SK-N-SH (cell line): ENCODE results near the gene PITPNM1. TPM values are rescaled to one million over a fixed set of nuclear protein-coding genes. Genes with fewer than 3 reads are reported as not detected.

Experiments used
- CTCF ChIA-PET: fragments of 300-600, 350-600 bp; formaldehyde crosslinking; extraction: SDS; loops from one replicate; lab custom pipeline; 2021; lab: Yijun Ruan, JAX
- POLR2A ChIA-PET: fragments of 350-600 bp; sonication (Branson Sonifier 250); formaldehyde crosslinking; extraction: SDS; loops from one replicate; lab custom pipeline; 2020; ENCODE audit warnings: antibody characterized with exemption, inconsistent platforms; lab: Yijun Ruan, JAX
- DNase-seq: peaks from one replicate; pipeline ENCODE4 v3.0.0; 2012
- H2AFZ ChIP-seq: fragments of 200-600 bp; sonication (generic); 2 replicates; pipeline ENCODE4 v1.8.1; 2016; ENCODE audit warnings: antibody characterized with exemption, mild to moderate bottlenecking, low read depth
- H3F3A ChIP-seq: fragments of 200-600 bp; sonication (generic); replicated peaks from 2 replicates; pipeline ENCODE3; 2016; ENCODE audit warnings: antibody characterized with exemption, mild to moderate bottlenecking; ENCODE audit not compliant: insufficient read depth
- H3K27ac ChIP-seq, 2 experiments: fragments of 200-500 bp in 1 of 2; fragments of 200-600 bp in 1 of 2; sonication (Bioruptor generic) in 1 of 2; sonication (generic), shearing (Covaris generic) in 1 of 2; 2 replicates each; pipeline versions ENCODE4 v1.5.1 to v1.6.1; 2014 to 2016; ENCODE audit warnings: low read depth in 2 of 2, inconsistent platforms in 1 of 2, low read length in 1 of 2, mild to moderate bottlenecking in 1 of 2, mixed read lengths in 1 of 2
- H3K27me3 ChIP-seq: fragments of 200-600 bp; sonication (generic), shearing (Covaris generic); 2 replicates; pipeline ENCODE4 v1.6.1; 2016; ENCODE audit warnings: mixed run types; ENCODE audit not compliant: insufficient read depth
- H3K36me3 ChIP-seq, 2 experiments: fragments of 200-500 bp in 1 of 2; fragments of 200-600 bp in 1 of 2; sonication (Bioruptor generic) in 1 of 2; sonication (generic) in 1 of 2; replicated peaks in 1 of 2; 2 replicates each; pipeline versions ENCODE3 to v1.5.1; 2014 to 2016; ENCODE audit warnings: low read length in 1 of 2, mild to moderate bottlenecking in 1 of 2; ENCODE audit not compliant: insufficient read depth in 2 of 2, control insufficient read depth in 1 of 2
- H3K4me1 ChIP-seq, 2 experiments: fragments of 200-500 bp in 1 of 2; fragments of 200-600 bp in 1 of 2; sonication (Bioruptor generic) in 1 of 2; sonication (generic), shearing (Covaris generic) in 1 of 2; 2 replicates each; pipeline versions ENCODE4 v1.5.1 to v1.6.1; 2014 to 2016; ENCODE audit warnings: low read depth in 1 of 2, low read length in 1 of 2, mixed run types in 1 of 2; ENCODE audit not compliant: insufficient read depth in 2 of 2, control insufficient read depth in 1 of 2
- H3K4me2 ChIP-seq: fragments of 200-600 bp; sonication (generic), shearing (Covaris generic); 2 replicates; pipeline ENCODE4 v1.6.1; 2017; ENCODE audit warnings: mixed run types
- H3K4me3 ChIP-seq, 2 experiments: fragments of 200-500 bp in 1 of 2; fragments of 200-600 bp in 1 of 2; sonication (Bioruptor generic) in 1 of 2; sonication (generic), shearing (Covaris generic) in 1 of 2; 2 replicates each; pipeline versions ENCODE4 v1.5.1 to v1.8.1; 2014 to 2016; ENCODE audit warnings: low read depth in 2 of 2, inconsistent platforms in 1 of 2, low read length in 1 of 2, mild to moderate bottlenecking in 1 of 2, mixed read lengths in 1 of 2, moderate library complexity in 1 of 2
- H3K79me2 ChIP-seq: fragments of 200-600 bp; sonication (generic); 2 replicates; pipeline ENCODE4 v1.8.1; 2017; ENCODE audit warnings: mild to moderate bottlenecking; ENCODE audit not compliant: insufficient read depth
- H3K9ac ChIP-seq: fragments of 200-600 bp; sonication (generic); 2 replicates; pipeline ENCODE4 v1.6.1; 2017; ENCODE audit warnings: mixed run types
- H3K9me2 ChIP-seq: fragments of 200-600 bp; sonication (generic); 2 replicates; pipeline ENCODE4 v1.6.1; 2017; ENCODE audit warnings: mixed run types
- H3K9me3 ChIP-seq: fragments of 200-600 bp; sonication (generic); 2 replicates; pipeline ENCODE4 v1.6.1; 2017; ENCODE audit warnings: mixed run types, mild to moderate bottlenecking, moderate library complexity
- H4K20me1 ChIP-seq: fragments of 200-600 bp; sonication (generic); 2 replicates; pipeline ENCODE4 v1.6.1; 2017; ENCODE audit warnings: mild to moderate bottlenecking, mixed run types; ENCODE audit not compliant: insufficient read depth
- FOXM1 ChIP-seq: IDR thresholded peaks from 2 replicates; pipeline ENCODE4 v1.4.0; 2012; ENCODE audit warnings: low read depth, mild to moderate bottlenecking
- GABPA ChIP-seq: IDR thresholded peaks from 2 replicates; pipeline ENCODE4 v1.4.0; 2012; ENCODE audit warnings: low read depth, mild to moderate bottlenecking
- GATA2 ChIP-seq: sonication (generic); formaldehyde crosslinking; IDR thresholded peaks from 2 replicates; pipeline ENCODE4 v1.5.0; 2020; ENCODE audit warnings: mild to moderate bottlenecking, missing genetic modification reagents
- NFIC ChIP-seq: IDR thresholded peaks from 2 replicates; pipeline ENCODE4 v1.4.0; 2012; ENCODE audit warnings: borderline replicate concordance
- NRF1 ChIP-seq: IDR thresholded peaks from 2 replicates; pipeline ENCODE4 v1.6.1; 2012; ENCODE audit warnings: low read depth, mild to moderate bottlenecking, low read length
- RCOR1 ChIP-seq: fragments of 150-350 bp; IDR thresholded peaks from 2 replicates; pipeline ENCODE4 v1.6.1; 2017; ENCODE audit warnings: antibody characterized with exemption, low read length
- RFX5 ChIP-seq: IDR thresholded peaks from 2 replicates; pipeline ENCODE4 v1.6.1; 2012; ENCODE audit warnings: mild to moderate bottlenecking, improper control_type of control experiment, low read length
- RXRA ChIP-seq: IDR thresholded peaks from 2 replicates; pipeline ENCODE4 v1.4.0; 2012; ENCODE audit warnings: low read depth, mild to moderate bottlenecking, borderline replicate concordance
- SIN3A ChIP-seq: IDR thresholded peaks from 2 replicates; pipeline ENCODE4 v1.6.1; 2012; ENCODE audit warnings: low read depth, mild to moderate bottlenecking, low read length, moderate library complexity, borderline replicate concordance
- WGBS: methylation state at CpG from one replicate; pipeline ENCODE4 v1.1.6; 2017; ENCODE audit warnings: low lambda C conversion rate; 5-methylcytosine and 5-hydroxymethylcytosine counted together
- polyA plus RNA-seq, 3 experiments: library from polyadenylated mRNA; depleted of rRNA; stranded (reverse); fragments of >200 nt; gene quantifications; 2 replicates each; pipeline ENCODE4 v1.2.3, GENCODE V29; 2012
- TF ChIP-seq, protein P1 (sequence below): IDR thresholded peaks from 2 replicates; pipeline ENCODE4 v1.4.0; 2012; ENCODE audit warnings: low read depth
- TF ChIP-seq, protein P2 (sequence below): fragments of 200-600 bp; sonication (generic); IDR thresholded peaks from 2 replicates; pipeline ENCODE4 v1.6.1; 2017; ENCODE audit warnings: antibody characterized with exemption, mild to moderate bottlenecking, moderate library complexity
- TF ChIP-seq, protein P3 (sequence below): fragments of 150-350 bp; IDR thresholded peaks from 2 replicates; pipeline ENCODE4 v1.6.1; 2017; ENCODE audit warnings: antibody characterized with exemption, low read length, low read depth, borderline replicate concordance
- TF ChIP-seq, protein P4 (sequence below): IDR thresholded peaks from 2 replicates; pipeline ENCODE4; 2012

PITPNM1 gene
- polyA plus RNA-seq, 1 of the 3 experiments (the other 2 are of a cell fraction) = 24.2 TPM

DNA sequence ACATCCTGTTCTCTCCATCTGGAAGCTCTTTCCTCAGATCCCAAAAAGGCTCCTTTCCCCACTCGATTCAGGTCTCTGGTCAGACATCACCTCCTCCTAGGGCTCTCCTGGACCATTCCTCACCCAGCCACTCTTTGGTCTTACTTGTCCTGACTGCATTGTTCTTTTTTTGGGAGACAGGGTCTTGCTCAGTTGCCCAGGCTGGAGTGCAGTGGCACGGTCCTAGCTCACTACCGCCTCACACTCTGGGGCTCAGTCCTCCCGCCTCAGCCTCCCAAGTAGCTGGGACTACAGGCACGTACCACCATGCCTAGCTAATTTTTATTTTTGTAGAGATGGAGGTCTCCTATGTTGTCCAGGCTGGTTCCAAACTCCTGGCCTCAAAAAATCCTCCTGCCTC lies 59.6 kb downstream of the PITPNM1 start:
- no peak overlapping the region for H3K4me3 ChIP-seq
- H3K27ac ChIP-seq = no peak overlapping the region
- TF ChIP-seq, protein P1, sequence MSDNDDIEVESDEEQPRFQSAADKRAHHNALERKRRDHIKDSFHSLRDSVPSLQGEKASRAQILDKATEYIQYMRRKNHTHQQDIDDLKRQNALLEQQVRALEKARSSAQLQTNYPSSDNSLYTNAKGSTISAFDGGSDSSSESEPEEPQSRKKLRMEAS = no peak
- TF ChIP-seq NRF1 (no peak), GABPA (no peak), RCOR1 (no peak), RXRA (no peak), FOXM1 (no peak), SIN3A (no peak), NFIC (no peak), GATA2 (no peak), RFX5 (no peak)
- TF ChIP-seq, protein P2, sequence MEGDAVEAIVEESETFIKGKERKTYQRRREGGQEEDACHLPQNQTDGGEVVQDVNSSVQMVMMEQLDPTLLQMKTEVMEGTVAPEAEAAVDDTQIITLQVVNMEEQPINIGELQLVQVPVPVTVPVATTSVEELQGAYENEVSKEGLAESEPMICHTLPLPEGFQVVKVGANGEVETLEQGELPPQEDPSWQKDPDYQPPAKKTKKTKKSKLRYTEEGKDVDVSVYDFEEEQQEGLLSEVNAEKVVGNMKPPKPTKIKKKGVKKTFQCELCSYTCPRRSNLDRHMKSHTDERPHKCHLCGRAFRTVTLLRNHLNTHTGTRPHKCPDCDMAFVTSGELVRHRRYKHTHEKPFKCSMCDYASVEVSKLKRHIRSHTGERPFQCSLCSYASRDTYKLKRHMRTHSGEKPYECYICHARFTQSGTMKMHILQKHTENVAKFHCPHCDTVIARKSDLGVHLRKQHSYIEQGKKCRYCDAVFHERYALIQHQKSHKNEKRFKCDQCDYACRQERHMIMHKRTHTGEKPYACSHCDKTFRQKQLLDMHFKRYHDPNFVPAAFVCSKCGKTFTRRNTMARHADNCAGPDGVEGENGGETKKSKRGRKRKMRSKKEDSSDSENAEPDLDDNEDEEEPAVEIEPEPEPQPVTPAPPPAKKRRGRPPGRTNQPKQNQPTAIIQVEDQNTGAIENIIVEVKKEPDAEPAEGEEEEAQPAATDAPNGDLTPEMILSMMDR = no peak
- TF ChIP-seq, protein P3, sequence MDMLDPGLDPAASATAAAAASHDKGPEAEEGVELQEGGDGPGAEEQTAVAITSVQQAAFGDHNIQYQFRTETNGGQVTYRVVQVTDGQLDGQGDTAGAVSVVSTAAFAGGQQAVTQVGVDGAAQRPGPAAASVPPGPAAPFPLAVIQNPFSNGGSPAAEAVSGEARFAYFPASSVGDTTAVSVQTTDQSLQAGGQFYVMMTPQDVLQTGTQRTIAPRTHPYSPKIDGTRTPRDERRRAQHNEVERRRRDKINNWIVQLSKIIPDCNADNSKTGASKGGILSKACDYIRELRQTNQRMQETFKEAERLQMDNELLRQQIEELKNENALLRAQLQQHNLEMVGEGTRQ = no peak
- TF ChIP-seq, protein P4, sequence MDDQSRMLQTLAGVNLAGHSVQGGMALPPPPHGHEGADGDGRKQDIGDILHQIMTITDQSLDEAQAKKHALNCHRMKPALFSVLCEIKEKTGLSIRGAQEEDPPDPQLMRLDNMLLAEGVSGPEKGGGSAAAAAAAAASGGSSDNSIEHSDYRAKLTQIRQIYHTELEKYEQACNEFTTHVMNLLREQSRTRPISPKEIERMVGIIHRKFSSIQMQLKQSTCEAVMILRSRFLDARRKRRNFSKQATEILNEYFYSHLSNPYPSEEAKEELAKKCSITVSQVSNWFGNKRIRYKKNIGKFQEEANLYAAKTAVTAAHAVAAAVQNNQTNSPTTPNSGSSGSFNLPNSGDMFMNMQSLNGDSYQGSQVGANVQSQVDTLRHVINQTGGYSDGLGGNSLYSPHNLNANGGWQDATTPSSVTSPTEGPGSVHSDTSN = no peak
- H3K9ac ChIP-seq = no peak overlapping the region
- no peaks in the 10 kb centered on the region for H4K20me1 ChIP-seq
- DNase-seq = no peak
- CTCF ChIA-PET = interaction anchor here (0.8 to 0.9 kb wide), 2 partner anchors 56 to 63 kb away, joined by 3 read pairs; no protein-coding TSS in a partner anchor
- H3K4me1 ChIP-seq = peaks cover 4 to 11% of the 10 kb centered on the region in 2 experiments; a peak in 3 of 4 replicates
- H3K36me3 ChIP-seq = peaks cover 0 to 12% of the 10 kb centered on the region in 2 experiments
- no peak overlapping the region for H3K4me2 ChIP-seq
- H3F3A ChIP-seq = no peaks in the 10 kb centered on the region
- H2AFZ ChIP-seq = no peak overlapping the region
- WGBS = 82% methylated on average over 5 of the region's 5 CpGs
- H3K79me2 ChIP-seq = peaks cover 12% of the 10 kb centered on the region; the same call in 1 of the 2 replicates
- no peaks in the 10 kb centered on the region for H3K9me3 ChIP-seq
- POLR2A ChIA-PET = no interaction called here
- H3K9me2 ChIP-seq = no peaks in the 10 kb centered on the region
- H3K27me3 ChIP-seq = no peaks in the 10 kb centered on the region
